Parathyroid adenoma (tissue), 2 donors: ENCODE data around the gene ZNF831.

Experiments used
- H2AFZ ChIP-seq: fragments of 300-600 bp; sonication (generic); one replicate; pipeline ENCODE4 v1.7.0; 2017; ENCODE audit warnings: antibody characterized with exemption, mild to moderate bottlenecking
- H3K27ac ChIP-seq: fragments of 300-600 bp; sonication (generic); one replicate; pipeline ENCODE4 v1.7.0; 2017
- H3K27me3 ChIP-seq: fragments of 300-600 bp; sonication (generic); one replicate; pipeline ENCODE4 v1.7.0; 2017; ENCODE audit warnings: low read length; ENCODE audit not compliant: control insufficient read depth, insufficient read depth
- H3K36me3 ChIP-seq: fragments of 300-600 bp; sonication (generic); one replicate; pipeline ENCODE4 v1.7.0; 2017; ENCODE audit warnings: low read length; ENCODE audit not compliant: control insufficient read depth, insufficient read depth
- H3K4me1 ChIP-seq: fragments of 300-600 bp; sonication (generic); one replicate; pipeline ENCODE4 v1.7.0; 2017; ENCODE audit warnings: control low read depth
- H3K4me2 ChIP-seq: fragments of 300-600 bp; sonication (generic); one replicate; pipeline ENCODE4 v1.7.0; 2017; ENCODE audit warnings: low read length
- H3K4me3 ChIP-seq: fragments of 300-600 bp; sonication (generic); one replicate; pipeline ENCODE4 v1.7.0; 2017; ENCODE audit warnings: low read depth, low read length
- H3K79me2 ChIP-seq: fragments of 300-600 bp; sonication (generic); one replicate; pipeline ENCODE4 v1.7.0; 2017; ENCODE audit warnings: control low read depth
- H3K9ac ChIP-seq: fragments of 300-600 bp; sonication (generic); one replicate; pipeline ENCODE4 v1.7.0; 2017; ENCODE audit warnings: mild to moderate bottlenecking
- H3K9me3 ChIP-seq: fragments of 300-600 bp; sonication (generic); one replicate; pipeline ENCODE4 v1.7.0; 2017; ENCODE audit warnings: low read length; ENCODE audit not compliant: control insufficient read depth
- TF ChIP-seq, protein P1 (sequence below): fragments of 300-600 bp; sonication (generic); IDR thresholded peaks from one replicate; pipeline ENCODE4 v1.7.0; 2017; ENCODE audit warnings: antibody characterized with exemption, mild to moderate bottlenecking
- donor health status: primary hyperparathyroidism.

ZNF831 gene

DNA sequence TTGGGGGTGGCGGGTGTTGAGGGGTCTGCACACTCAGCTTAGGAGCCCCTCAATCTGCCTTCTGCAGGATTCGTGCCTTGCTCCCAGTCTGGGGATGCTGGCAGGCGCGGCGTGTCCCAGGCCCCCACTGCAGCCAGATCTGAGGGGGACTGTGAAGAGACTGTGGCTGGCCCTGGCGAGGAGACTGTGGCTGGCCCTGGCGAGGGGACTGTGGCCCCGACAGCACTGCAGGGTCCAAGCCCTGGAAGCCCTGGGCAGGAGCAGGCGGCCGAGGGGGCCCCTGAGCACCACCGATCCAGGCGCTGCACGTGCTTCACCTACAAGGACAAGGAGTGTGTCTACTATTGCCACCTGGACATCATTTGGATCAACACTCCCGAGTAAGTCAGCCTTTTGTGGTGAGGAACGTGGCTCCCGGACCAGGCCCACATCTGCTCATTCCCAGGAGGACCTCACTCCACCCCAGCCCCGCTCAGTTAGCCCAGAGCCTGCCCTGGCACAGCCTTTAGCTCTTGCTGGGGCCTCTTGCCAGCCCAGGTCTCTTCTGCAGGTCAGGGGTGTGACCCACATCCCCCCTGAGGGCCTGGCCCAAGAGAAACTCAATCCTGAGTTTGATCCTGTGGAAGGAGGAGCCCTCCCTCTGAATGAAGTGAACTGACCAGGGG lies 137.9 kb downstream of the ZNF831 start:
- H2AFZ ChIP-seq, result no peak overlapping the region
- no peaks in the 10 kb centered on the region for H3K36me3 ChIP-seq
- H3K27me3 ChIP-seq, result peaks cover 2% of the 10 kb centered on the region
- no peak overlapping the region for H3K9ac ChIP-seq
- H3K4me3 ChIP-seq, result no peak overlapping the region
- H3K9me3 ChIP-seq, result no peaks in the 10 kb centered on the region
- no peaks in the 10 kb centered on the region for H3K79me2 ChIP-seq
- H3K27ac ChIP-seq, result no peak overlapping the region
- no peaks in the 10 kb centered on the region for H3K4me1 ChIP-seq
- TF ChIP-seq, protein P1, sequence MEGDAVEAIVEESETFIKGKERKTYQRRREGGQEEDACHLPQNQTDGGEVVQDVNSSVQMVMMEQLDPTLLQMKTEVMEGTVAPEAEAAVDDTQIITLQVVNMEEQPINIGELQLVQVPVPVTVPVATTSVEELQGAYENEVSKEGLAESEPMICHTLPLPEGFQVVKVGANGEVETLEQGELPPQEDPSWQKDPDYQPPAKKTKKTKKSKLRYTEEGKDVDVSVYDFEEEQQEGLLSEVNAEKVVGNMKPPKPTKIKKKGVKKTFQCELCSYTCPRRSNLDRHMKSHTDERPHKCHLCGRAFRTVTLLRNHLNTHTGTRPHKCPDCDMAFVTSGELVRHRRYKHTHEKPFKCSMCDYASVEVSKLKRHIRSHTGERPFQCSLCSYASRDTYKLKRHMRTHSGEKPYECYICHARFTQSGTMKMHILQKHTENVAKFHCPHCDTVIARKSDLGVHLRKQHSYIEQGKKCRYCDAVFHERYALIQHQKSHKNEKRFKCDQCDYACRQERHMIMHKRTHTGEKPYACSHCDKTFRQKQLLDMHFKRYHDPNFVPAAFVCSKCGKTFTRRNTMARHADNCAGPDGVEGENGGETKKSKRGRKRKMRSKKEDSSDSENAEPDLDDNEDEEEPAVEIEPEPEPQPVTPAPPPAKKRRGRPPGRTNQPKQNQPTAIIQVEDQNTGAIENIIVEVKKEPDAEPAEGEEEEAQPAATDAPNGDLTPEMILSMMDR, result no peak
- H3K4me2 ChIP-seq, result no peak overlapping the region

DNA sequence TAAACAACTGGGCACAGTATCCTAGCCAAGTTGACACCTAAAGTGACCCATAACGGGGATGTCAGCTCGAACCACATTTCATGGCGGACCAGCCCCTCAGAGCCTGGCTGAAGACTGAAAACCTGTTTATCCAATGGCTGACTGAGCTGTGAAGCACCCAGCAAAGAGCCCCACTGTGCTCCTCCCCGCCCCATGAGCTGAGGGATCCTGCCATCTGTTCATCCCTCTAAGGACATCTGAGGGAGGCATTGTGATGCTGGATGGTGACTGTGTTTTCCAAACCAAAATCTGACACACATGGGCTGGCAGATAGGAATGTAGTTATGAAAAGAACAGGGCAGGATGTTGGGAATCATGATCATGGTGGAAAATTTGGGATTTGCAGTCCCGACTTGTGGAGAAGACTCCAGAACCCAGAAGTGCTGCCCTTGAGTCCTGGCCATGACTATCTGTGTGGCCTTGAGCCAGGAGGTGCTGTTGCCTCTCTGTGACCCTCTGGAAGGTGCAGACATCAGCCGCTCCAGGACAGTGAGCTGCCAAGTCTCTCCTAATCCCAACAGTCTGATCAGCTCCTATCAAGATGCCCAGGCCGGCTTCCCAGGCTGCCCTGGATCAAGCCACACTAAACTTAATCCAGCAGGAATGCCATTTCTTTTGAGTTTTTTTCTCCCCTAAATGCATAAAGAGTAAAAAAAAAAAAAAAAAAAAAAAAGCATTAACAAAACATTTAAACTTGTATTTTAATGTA lies 142.5 kb downstream of the ZNF831 start:
- peaks cover 2% of the 10 kb centered on the region for H3K27me3 ChIP-seq
- no peaks in the 10 kb centered on the region for H3K79me2 ChIP-seq
- no peaks in the 10 kb centered on the region for H3K9me3 ChIP-seq
- H3K27ac ChIP-seq, result no peak overlapping the region
- no peaks in the 10 kb centered on the region for H3K36me3 ChIP-seq
- H2AFZ ChIP-seq, result no peak overlapping the region
- H3K9ac ChIP-seq, result no peak overlapping the region
- H3K4me3 ChIP-seq, result no peak overlapping the region
- no peak overlapping the region for H3K4me2 ChIP-seq
- no peaks in the 10 kb centered on the region for H3K4me1 ChIP-seq
- TF ChIP-seq, protein P1, result no peak

DNA sequence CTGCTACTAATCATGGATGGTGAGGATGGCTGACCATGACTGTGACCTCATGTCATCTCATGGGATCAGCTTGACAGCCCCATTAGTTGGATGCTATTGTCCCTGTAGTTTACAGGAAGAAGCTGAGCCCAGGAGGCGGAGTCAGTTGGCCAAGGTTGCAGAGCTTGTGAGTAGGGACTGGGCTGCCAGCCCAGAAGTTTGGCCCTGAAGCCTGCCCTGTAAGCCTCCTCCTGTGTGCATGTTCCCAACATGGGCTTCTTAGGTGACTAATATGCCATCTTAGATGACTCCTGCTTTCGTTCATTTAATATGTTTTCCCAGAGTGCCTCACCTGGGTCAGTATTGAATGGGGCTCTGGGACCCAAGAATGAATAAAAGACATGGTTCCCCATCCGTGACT lies 143.6 kb downstream of the ZNF831 start:
- Histone ChIP-seq H3K79me2 (no peaks in the 10 kb centered on the region), H3K36me3 (no peaks in the 10 kb centered on the region), H3K27me3 (peaks cover 2% of the 10 kb centered on the region), H3K27ac (no peak overlapping the region), H3K4me1 (no peaks in the 10 kb centered on the region), H2AFZ (no peak overlapping the region), H3K4me2 (no peak overlapping the region), H3K4me3 (no peak overlapping the region), H3K9ac (no peak overlapping the region), H3K9me3 (no peaks in the 10 kb centered on the region)
- TF ChIP-seq, protein P1, result no peak
